CD4-positive, alpha-beta T cell treated with Interleukin-6 at 100 ng/mL for 8 hours (primary cell): ENCODE measurements around the gene NCBP1.

Experiments used
- DNase-seq: peaks from one replicate; pipeline ENCODE4 v3.0.0-alpha.2; 2020; ENCODE audit warnings: mixed read lengths, low spot score

Gene NCBP1

GRCh38 chr9:97627624-97628023 is 6.0 kb upstream of the NCBP1 start:
- no peak for DNase-seq

- DNase-seq, result no peak
Measured at GRCh38 chr9:97628668-97629067, 5.0 kb upstream of the NCBP1 start.

- no peak for DNase-seq
Measured at GRCh38 chr9:97629156-97629555, 4.5 kb upstream of the NCBP1 start.

GRCh38 chr9:97630591-97630990 is 3.0 kb upstream of the NCBP1 start:
- DNase-seq, result no peak

- no peak for DNase-seq
Measured at GRCh38 chr9:97632248-97632984, 1.2 kb upstream of the NCBP1 start.

GRCh38 chr9:97633859-97634490 is 354 bp downstream of the NCBP1 start:
- peak; percentile 2 for DNase-seq

- no peak for DNase-seq
Measured at GRCh38 chr9:97635026-97635425, 1.4 kb downstream of the NCBP1 start.

GRCh38 chr9:97636903-97637302 is 3.3 kb downstream of the NCBP1 start:
- DNase-seq, result no peak

- no peak for DNase-seq
Measured at GRCh38 chr9:97638666-97639065, 5.0 kb downstream of the NCBP1 start.

- DNase-seq, result no peak
Measured at GRCh38 chr9:97640325-97640724, 6.7 kb downstream of the NCBP1 start.

- no peak for DNase-seq
Measured at GRCh38 chr9:97645720-97646119, 12.1 kb downstream of the NCBP1 start.

GRCh38 chr9:97647996-97648395 is 14.4 kb downstream of the NCBP1 start:
- DNase-seq, result no peak

GRCh38 chr9:97651646-97652045 is 18.0 kb downstream of the NCBP1 start:
- no peak for DNase-seq

GRCh38 chr9:97658707-97659106 is 25.1 kb downstream of the NCBP1 start:
- DNase-seq, result no peak

- no peak for DNase-seq
Measured at GRCh38 chr9:97659771-97660170, 26.1 kb downstream of the NCBP1 start.

- DNase-seq, result no peak
Measured at GRCh38 chr9:97660340-97660739, 26.7 kb downstream of the NCBP1 start.

GRCh38 chr9:97660847-97661246 is 27.2 kb downstream of the NCBP1 start:
- DNase-seq, result no peak

- DNase-seq, result no peak
Measured at GRCh38 chr9:97665742-97666141, 32.1 kb downstream of the NCBP1 start.

- no peak for DNase-seq
Measured at GRCh38 chr9:97666907-97667686, 33.5 kb downstream of the NCBP1 start.

GRCh38 chr9:97668485-97668884 is 34.9 kb downstream of the NCBP1 start:
- no peak for DNase-seq

- no peak for DNase-seq
Measured at GRCh38 chr9:97670586-97670985, 37.0 kb downstream of the NCBP1 start.

- no peak for DNase-seq
Measured at GRCh38 chr9:97672403-97672802, 38.8 kb downstream of the NCBP1 start.

GRCh38 chr9:97673922-97674321 is 40.3 kb downstream of the NCBP1 start:
- DNase-seq, result no peak
